ENCODE data around the gene CEP250.
"Not testable (repeated sequence)": the region's sequence is repeated elsewhere in the genome, so short reads cannot be mapped to it uniquely, and the experiment has no call there.

Gene CEP250

DNA sequence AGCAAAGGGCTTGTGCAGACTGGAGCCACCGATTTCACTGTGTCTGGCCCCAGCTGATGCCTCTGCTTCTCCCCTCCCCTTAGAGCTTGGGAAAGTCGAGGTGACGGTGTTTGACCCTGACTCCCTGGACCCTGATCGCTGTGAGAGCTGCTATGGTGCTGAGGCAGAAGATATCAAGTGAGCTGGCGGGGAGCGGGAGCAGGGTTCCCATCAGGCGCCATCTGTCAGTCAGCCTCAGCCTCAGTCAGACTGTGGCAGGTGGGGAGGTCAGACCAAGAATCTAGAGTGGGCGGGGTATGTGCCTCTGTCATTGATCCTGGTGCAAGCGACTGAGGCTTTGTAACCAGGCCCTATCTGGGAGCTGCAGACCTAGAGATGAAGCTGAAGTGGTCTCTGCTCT lies 91.9 kb downstream of the CEP250 start:
- Histone ChIP-seq H3K9me3 (ENCODE audit: control insufficient read depth in 2 of 2, low read length in 2 of 2) (no peaks in the 10 kb centered on the region), H3K36me3 (ENCODE audit: control insufficient read depth in 2 of 2, insufficient read depth in 2 of 2, low read length in 2 of 2) (peaks cover 25 to 37% of the 10 kb centered on the region in 2 donors)

DNA sequence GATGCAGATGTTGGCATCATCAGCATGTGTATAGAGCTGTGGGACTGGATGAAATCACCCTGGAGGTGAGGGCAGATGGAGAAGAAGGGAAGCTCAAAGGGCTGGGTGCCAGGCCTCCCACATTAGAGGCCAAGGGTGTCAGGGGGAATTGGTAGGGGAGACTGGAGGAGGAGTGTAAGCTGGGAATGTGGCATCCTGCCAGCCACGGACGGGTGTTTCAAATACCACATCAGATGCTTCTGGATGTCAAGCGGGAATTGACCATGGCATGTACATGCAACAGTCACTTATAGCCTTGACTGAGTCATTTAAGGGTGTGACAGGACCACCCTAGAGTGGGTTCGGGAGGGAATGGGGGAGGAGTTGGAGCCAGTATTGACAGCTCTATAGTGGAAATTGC lies 96.1 kb downstream of the CEP250 start:
- Histone ChIP-seq H3K27ac (ENCODE audit: low read length) (no peak overlapping the region), H3K4me3 (ENCODE audit: low read length in 2 of 2) (no peak overlapping the region), H3K36me3 (ENCODE audit: control insufficient read depth in 2 of 2, insufficient read depth in 2 of 2, low read length in 2 of 2) (peaks cover 42 to 56% of the 10 kb centered on the region in 2 donors), H3K27me3 (ENCODE audit: control insufficient read depth in 1 of 2, insufficient read depth in 2 of 2, low read length in 2 of 2) (no peaks in the 10 kb centered on the region), H3K9ac (ENCODE audit: low read length in 2 of 2) (no peak overlapping the region), H3K9me3 (ENCODE audit: control insufficient read depth in 2 of 2, low read length in 2 of 2) (no peaks in the 10 kb centered on the region), H3K4me1 (ENCODE audit: control insufficient read depth, insufficient read depth, low read length) (no peaks in the 10 kb centered on the region)

More for the DNA sequence above, 91.9 kb downstream of the CEP250 start:
- H3K4me3 ChIP-seq (ENCODE audit: low read length in 2 of 2), result no peak overlapping the region
- H3K4me1 ChIP-seq (ENCODE audit: control insufficient read depth, insufficient read depth, low read length), result peaks cover 6% of the 10 kb centered on the region
- no peak overlapping the region for H3K27ac ChIP-seq (ENCODE audit: low read length)
- H3K9ac ChIP-seq (ENCODE audit: low read length in 2 of 2), result no peak overlapping the region
- no peaks in the 10 kb centered on the region for H3K27me3 ChIP-seq (ENCODE audit: control insufficient read depth in 1 of 2, insufficient read depth in 2 of 2, low read length in 2 of 2)

DNA sequence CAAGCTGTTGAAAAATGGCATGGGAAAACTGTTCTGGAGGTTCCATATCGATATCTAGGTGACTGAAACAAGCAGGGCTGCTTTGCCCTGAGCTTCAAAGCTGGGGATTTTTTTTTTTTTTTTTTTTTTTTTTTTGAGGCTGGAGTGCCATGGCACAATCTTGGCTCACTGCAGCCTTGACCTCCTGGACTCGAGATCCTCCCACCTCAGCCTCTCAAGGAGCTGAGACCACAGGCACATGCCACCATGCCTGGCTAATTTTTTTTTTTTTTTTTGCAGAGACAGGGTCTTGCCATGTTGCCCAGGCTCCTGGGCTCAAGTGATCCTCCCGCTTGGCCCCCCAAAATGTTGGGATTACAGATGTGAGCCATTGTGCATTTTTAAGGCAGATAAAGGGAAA lies 97.5 kb downstream of the CEP250 start:
- Histone ChIP-seq H3K27ac (ENCODE audit: low read length) (no peak overlapping the region), H3K36me3 (ENCODE audit: control insufficient read depth in 2 of 2, insufficient read depth in 2 of 2, low read length in 2 of 2) (peaks cover 43 to 60% of the 10 kb centered on the region in 2 donors), H3K27me3 (ENCODE audit: control insufficient read depth in 1 of 2, insufficient read depth in 2 of 2, low read length in 2 of 2) (no peaks in the 10 kb centered on the region), H3K9me3 (ENCODE audit: control insufficient read depth in 2 of 2, low read length in 2 of 2) (no peaks in the 10 kb centered on the region), H3K4me3 (ENCODE audit: low read length in 2 of 2) (no peak overlapping the region), H3K4me1 (ENCODE audit: control insufficient read depth, insufficient read depth, low read length) (no peaks in the 10 kb centered on the region), H3K9ac (ENCODE audit: low read length in 2 of 2) (no peak overlapping the region)

DNA sequence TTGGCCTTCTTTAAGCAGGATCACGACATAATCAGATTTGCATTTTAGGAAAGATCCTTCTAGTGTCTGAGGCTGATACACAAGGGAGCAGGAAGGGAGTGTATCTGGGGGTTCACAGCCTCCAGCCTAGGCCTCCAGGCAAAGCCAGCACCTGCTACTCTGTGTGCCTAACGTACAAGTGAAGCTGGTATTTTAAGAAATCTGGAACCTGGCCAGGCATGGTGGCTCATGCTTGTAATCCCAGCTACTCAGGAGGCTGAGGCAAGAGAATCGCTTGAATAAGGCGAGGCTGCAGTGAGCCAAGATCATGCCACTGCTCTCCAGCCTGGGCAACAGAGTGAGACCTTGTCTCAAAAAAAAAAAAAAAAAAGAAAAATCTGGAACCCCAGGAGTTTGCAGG lies 100.1 kb downstream of the CEP250 start:
- H3K4me3 ChIP-seq (ENCODE audit: low read length in 2 of 2); H3K27ac ChIP-seq (ENCODE audit: low read length); H3K9me3 ChIP-seq (ENCODE audit: control insufficient read depth in 2 of 2, low read length in 2 of 2); H3K27me3 ChIP-seq (ENCODE audit: control insufficient read depth in 1 of 2, insufficient read depth in 2 of 2, low read length in 2 of 2); H3K9ac ChIP-seq (ENCODE audit: low read length in 2 of 2); H3K4me1 ChIP-seq (ENCODE audit: control insufficient read depth, insufficient read depth, low read length): not testable (repeated sequence)
- peaks cover 30 to 47% of the 10 kb centered on the region in 2 donors for H3K36me3 ChIP-seq (ENCODE audit: control insufficient read depth in 2 of 2, insufficient read depth in 2 of 2, low read length in 2 of 2)

DNA sequence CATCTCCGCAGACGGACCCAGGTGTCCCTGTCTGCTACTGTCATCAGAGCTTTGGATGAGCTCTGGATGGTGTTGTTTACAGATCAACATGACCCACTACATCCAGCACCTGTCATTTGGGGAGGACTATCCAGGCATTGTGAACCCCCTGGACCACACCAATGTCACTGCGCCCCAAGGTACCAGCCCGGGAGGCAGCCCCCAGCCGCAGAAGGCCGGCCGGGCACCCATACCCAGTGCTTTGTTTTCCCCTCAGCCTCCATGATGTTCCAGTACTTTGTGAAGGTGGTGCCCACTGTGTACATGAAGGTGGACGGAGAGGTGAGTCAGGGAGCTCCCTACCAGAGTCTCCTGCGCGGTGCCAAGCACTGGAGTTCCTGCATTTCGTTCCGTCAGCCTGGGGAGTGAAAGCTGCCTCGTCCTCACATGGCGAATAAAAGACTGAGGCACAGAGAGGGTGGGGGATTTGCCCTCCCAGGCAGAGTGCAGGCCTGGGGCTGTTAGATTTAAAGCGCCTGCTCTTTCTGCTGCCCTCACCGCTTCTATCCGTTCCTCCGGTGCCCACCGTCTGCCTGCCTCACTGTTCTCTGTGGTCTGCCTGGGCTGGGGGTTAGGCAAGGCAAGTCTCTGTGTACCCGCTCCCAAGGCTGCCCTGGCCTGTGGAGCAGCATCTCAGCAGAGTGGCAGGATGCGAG lies 100.7 kb downstream of the CEP250 start:
- Histone ChIP-seq H3K9me3 (ENCODE audit: control insufficient read depth in 2 of 2, low read length in 2 of 2) (no peaks in the 10 kb centered on the region), H3K4me1 (ENCODE audit: control insufficient read depth, insufficient read depth, low read length) (no peaks in the 10 kb centered on the region), H3K27me3 (ENCODE audit: control insufficient read depth in 1 of 2, insufficient read depth in 2 of 2, low read length in 2 of 2) (no peaks in the 10 kb centered on the region), H3K9ac (ENCODE audit: low read length in 2 of 2) (no peak overlapping the region), H3K4me3 (ENCODE audit: low read length in 2 of 2) (no peak overlapping the region), H3K36me3 (ENCODE audit: control insufficient read depth in 2 of 2, insufficient read depth in 2 of 2, low read length in 2 of 2) (peaks cover 27 to 43% of the 10 kb centered on the region in 2 donors), H3K27ac (ENCODE audit: low read length) (no peak overlapping the region)

DNA sequence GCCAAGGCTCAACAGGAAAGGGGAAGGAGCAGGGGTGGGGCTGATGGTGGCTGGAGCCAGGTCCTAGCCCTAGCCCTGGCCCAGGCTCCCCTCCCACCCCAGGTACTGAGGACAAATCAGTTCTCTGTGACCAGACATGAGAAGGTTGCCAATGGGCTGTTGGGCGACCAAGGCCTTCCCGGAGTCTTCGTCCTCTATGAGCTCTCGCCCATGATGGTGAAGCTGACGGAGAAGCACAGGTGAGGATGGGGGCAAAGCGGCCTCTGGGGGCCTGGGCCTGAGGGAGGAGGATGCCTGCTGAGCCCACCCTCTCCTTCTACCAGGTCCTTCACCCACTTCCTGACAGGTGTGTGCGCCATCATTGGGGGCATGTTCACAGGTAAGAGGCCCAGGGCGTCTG lies 101.5 kb downstream of the CEP250 start:
- Histone ChIP-seq H3K27me3 (ENCODE audit: control insufficient read depth in 1 of 2, insufficient read depth in 2 of 2, low read length in 2 of 2) (no peaks in the 10 kb centered on the region), H3K9me3 (ENCODE audit: control insufficient read depth in 2 of 2, low read length in 2 of 2) (no peaks in the 10 kb centered on the region), H3K4me1 (ENCODE audit: control insufficient read depth, insufficient read depth, low read length) (no peaks in the 10 kb centered on the region), H3K4me3 (ENCODE audit: low read length in 2 of 2) (no peak overlapping the region), H3K9ac (ENCODE audit: low read length in 2 of 2) (no peak overlapping the region), H3K27ac (ENCODE audit: low read length) (no peak overlapping the region), H3K36me3 (ENCODE audit: control insufficient read depth in 2 of 2, insufficient read depth in 2 of 2, low read length in 2 of 2) (peaks cover 26 to 37% of the 10 kb centered on the region in 2 donors)

DNA sequence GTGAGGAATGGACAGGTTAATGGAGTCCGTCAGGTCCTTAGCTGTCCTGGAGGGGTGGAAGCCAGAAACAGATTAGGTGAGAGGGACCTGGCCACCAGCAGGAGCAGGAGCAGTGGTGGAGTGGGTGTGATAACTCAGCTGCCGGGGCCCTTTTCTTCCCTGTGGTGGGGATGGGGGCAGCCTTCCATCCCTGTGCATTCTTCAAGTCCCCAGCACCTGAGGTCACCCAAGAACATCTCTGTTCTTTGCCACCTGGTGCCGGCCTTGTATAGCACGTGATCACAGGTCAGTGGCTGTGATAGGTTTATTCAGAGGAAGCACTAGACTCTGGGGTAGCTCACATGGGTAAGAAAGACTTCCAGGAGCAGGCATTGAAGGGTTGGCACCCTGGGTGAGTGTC lies 103.1 kb downstream of the CEP250 start:
- Histone ChIP-seq H3K27ac (ENCODE audit: low read length) (no peak overlapping the region), H3K36me3 (ENCODE audit: control insufficient read depth in 2 of 2, insufficient read depth in 2 of 2, low read length in 2 of 2) (peaks cover 21 to 28% of the 10 kb centered on the region in 2 donors), H3K9me3 (ENCODE audit: control insufficient read depth in 2 of 2, low read length in 2 of 2) (no peaks in the 10 kb centered on the region), H3K4me3 (ENCODE audit: low read length in 2 of 2) (no peak overlapping the region), H3K9ac (ENCODE audit: low read length in 2 of 2) (no peak overlapping the region), H3K27me3 (ENCODE audit: control insufficient read depth in 1 of 2, insufficient read depth in 2 of 2, low read length in 2 of 2) (no peaks in the 10 kb centered on the region), H3K4me1 (ENCODE audit: control insufficient read depth, insufficient read depth, low read length) (no peaks in the 10 kb centered on the region)

DNA sequence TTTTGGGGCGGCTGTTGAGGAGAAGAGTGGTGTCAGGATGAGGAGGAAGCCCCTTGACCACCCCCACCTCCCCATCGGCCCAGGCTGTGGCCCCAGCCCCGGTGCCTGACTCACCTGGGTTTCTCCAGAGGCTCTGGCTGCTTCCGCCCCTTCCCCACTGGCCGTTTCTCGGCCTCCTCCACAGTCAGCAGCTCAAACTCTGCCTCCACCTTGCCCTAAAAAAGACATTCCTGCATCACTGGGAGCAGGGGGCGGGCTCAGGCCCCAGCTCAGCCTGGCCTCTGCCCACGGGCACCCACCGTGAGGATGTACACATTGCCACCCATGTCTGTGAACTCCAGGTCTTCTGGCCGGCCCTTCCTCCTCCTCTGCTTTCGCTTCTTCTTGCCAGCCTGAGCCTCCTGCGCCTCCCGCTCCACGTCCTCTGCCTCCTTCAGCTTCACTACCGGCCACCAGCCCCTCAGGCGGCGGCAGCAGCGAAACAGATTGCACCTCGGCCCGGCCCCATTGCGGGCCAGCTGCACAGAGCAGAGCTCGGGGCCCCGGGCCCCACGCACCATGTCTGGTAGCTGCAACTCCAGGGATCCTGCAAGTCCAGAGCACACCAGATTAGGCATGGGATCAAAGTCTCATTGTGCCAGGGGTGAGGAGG lies 103.8 kb downstream of the CEP250 start:
- Histone ChIP-seq H3K27ac (ENCODE audit: low read length) (no peak overlapping the region), H3K4me1 (ENCODE audit: control insufficient read depth, insufficient read depth, low read length) (no peaks in the 10 kb centered on the region), H3K9me3 (ENCODE audit: control insufficient read depth in 2 of 2, low read length in 2 of 2) (no peaks in the 10 kb centered on the region), H3K9ac (ENCODE audit: low read length in 2 of 2) (no peak overlapping the region), H3K36me3 (ENCODE audit: control insufficient read depth in 2 of 2, insufficient read depth in 2 of 2, low read length in 2 of 2) (peaks cover 21 to 24% of the 10 kb centered on the region in 2 donors), H3K27me3 (ENCODE audit: control insufficient read depth in 1 of 2, insufficient read depth in 2 of 2, low read length in 2 of 2) (no peaks in the 10 kb centered on the region), H3K4me3 (ENCODE audit: low read length in 2 of 2) (no peak overlapping the region)

DNA sequence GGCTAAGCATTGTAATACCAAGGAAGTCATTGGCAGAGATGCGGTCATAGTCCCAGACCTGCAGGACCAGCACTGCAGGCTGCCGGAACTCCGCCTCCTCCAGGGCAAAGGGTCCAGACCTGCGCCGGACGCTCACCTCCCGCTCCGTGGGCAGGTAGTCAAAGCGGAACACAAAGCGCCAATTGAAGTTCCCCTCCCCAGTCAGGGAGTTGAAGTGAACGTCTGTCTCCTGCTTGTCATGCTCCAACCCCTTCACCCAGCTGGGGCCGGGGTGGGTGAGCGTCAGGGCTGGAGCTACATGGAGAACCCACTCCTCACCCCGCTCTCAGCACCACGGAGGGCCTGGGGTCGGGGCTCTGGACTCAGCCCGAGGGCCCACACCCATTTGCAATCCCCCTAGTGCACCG lies 104.7 kb downstream of the CEP250 start:
- Histone ChIP-seq H3K9me3 (ENCODE audit: control insufficient read depth in 2 of 2, low read length in 2 of 2) (no peaks in the 10 kb centered on the region), H3K27ac (ENCODE audit: low read length) (no peak overlapping the region), H3K4me1 (ENCODE audit: control insufficient read depth, insufficient read depth, low read length) (no peaks in the 10 kb centered on the region), H3K4me3 (ENCODE audit: low read length in 2 of 2) (no peak overlapping the region), H3K36me3 (ENCODE audit: control insufficient read depth in 2 of 2, insufficient read depth in 2 of 2, low read length in 2 of 2) (peaks cover 12 to 19% of the 10 kb centered on the region in 2 donors), H3K27me3 (ENCODE audit: control insufficient read depth in 1 of 2, insufficient read depth in 2 of 2, low read length in 2 of 2) (no peaks in the 10 kb centered on the region), H3K9ac (ENCODE audit: low read length in 2 of 2) (no peak overlapping the region)

DNA sequence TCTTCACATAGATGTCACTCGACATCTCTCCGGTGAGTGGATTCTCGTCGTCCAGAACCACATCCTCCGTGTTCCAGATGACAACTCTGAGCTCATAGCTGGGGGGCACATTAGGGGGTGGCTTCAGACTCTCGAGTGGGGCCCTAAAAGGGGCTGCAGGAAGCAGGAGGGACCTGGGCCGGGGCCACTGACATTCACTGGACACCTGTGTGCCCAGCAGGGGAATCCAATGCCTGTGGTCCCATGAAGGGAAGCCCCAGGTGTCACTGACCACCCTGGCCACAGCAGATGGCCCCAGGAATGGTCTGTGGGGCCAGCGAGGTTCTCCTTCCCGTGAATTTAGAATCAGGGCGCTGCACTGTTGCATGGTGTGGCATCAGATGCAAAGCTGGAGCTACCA lies 105.1 kb downstream of the CEP250 start:
- Histone ChIP-seq H3K4me3 (ENCODE audit: low read length in 2 of 2) (no peak overlapping the region), H3K9me3 (ENCODE audit: control insufficient read depth in 2 of 2, low read length in 2 of 2) (no peaks in the 10 kb centered on the region), H3K4me1 (ENCODE audit: control insufficient read depth, insufficient read depth, low read length) (no peaks in the 10 kb centered on the region), H3K9ac (ENCODE audit: low read length in 2 of 2) (no peak overlapping the region), H3K27me3 (ENCODE audit: control insufficient read depth in 1 of 2, insufficient read depth in 2 of 2, low read length in 2 of 2) (no peaks in the 10 kb centered on the region), H3K27ac (ENCODE audit: low read length) (no peak overlapping the region), H3K36me3 (ENCODE audit: control insufficient read depth in 2 of 2, insufficient read depth in 2 of 2, low read length in 2 of 2) (peaks cover 8 to 16% of the 10 kb centered on the region in 2 donors)

DNA sequence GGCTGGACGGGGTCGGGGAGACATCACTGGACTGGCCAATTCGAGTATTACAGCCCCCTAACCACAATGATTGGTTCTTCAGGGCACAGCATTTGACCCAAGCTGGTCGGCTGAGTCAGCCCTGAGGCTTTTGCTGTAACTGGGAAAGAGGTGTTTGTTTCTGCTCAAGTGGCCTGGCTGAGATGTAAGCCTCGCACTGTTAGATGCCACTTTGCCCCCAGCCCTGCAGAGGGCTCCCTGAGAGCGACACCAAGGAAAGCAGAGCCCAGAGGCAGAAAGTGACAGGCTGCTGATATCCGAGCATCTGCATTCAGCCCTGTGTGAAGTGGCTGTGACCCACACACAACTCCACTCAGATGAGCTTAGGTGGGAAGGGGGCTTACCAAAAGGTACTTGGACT lies 105.9 kb downstream of the CEP250 start:
- Histone ChIP-seq H3K9ac (ENCODE audit: low read length in 2 of 2) (no peak overlapping the region), H3K4me3 (ENCODE audit: low read length in 2 of 2) (no peak overlapping the region), H3K27me3 (ENCODE audit: control insufficient read depth in 1 of 2, insufficient read depth in 2 of 2, low read length in 2 of 2) (no peaks in the 10 kb centered on the region), H3K9me3 (ENCODE audit: control insufficient read depth in 2 of 2, low read length in 2 of 2) (no peaks in the 10 kb centered on the region), H3K36me3 (ENCODE audit: control insufficient read depth in 2 of 2, insufficient read depth in 2 of 2, low read length in 2 of 2) (peaks cover 6 to 13% of the 10 kb centered on the region in 2 donors), H3K4me1 (ENCODE audit: control insufficient read depth, insufficient read depth, low read length) (no peaks in the 10 kb centered on the region), H3K27ac (ENCODE audit: low read length) (no peak overlapping the region)
